HCEC 1CT (cell line): Measurements from ENCODE around the gene AMMECR1.
"Not testable (repeated sequence)": the region's sequence is repeated elsewhere in the genome, so short reads cannot be mapped to it uniquely, and the experiment has no call there.

Experiments
- DNase-seq: peaks from one replicate; pipeline ENCODE4 v3.0.0-alpha.2; 2017

The AMMECR1 gene

DNA sequence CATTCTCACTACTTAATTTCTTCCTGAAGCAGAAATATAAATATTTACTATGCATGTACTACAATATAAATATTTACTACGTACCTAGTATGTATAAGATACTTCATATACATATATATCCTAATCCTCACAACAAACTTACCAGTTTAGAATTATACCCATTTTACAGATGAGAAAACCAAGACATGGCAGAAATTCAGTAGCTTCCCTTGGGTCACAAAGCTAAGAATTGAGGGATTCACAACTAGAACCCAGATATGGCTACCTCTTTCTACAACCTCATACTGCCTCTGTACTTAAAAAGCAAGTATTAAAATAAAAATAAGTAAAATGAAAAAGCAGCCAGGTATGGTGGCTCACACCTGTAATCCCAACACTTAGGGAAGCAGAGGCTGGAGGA is 65.9 kb downstream of the AMMECR1 start:
- no peak for DNase-seq

DNA sequence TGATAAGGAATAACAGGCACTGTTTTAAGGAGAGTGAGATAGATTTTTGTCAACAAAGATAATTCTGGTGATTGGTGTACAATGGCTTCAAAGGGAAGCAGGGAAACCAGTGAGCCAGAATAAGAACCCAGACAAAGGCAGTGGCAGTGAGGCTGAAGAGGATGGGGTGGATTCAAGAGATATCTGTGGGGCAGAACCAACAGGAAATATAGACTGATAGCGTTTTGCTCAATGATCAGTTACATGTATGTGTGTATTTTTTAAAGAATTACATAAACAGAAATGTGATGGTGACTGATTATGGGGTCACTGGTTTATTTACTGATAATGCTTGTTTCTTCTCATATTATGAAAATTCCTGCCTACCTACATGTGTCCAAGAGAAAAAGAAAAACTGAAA is 66.4 kb downstream of the AMMECR1 start:
- DNase-seq: no peak

DNA sequence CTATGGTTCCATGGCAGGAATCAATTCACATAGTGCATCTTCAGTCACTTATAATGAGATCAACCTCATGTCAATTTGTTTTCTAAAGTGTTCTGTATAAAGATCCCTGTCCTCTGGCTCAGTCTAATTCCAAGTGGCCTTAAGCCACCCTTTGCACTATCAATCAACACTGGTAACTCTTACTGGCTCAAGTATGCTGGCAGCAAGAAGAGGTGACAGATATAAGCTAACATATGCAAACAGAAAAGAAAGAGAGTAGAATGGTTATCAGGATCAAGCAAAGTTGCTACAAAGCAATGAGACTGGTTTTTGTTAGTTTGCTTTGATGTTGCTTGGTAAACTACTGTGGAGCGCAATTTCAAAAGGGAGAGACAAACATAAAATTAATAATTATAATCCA is 67.0 kb downstream of the AMMECR1 start:
- no peak for DNase-seq

DNA sequence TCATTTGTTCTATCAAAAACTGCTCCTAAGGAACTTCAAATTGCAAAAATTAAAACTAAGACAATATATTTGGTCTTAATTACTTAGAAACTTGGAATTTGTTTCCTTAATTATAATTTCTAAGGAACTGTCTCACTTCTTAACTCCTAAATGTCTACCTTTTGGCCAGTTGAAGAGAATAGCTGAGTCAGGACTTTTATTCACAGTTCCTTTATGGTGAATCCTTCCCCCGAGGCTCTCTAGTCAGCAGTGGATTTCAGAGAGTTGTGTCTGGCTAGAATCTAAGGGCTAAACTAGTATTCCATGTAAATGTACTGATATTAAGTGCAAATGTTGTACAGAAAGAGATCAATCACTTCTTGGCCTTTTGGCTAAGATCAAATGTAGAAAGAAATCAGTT is 69.3 kb downstream of the AMMECR1 start:
- no peak for DNase-seq

DNA sequence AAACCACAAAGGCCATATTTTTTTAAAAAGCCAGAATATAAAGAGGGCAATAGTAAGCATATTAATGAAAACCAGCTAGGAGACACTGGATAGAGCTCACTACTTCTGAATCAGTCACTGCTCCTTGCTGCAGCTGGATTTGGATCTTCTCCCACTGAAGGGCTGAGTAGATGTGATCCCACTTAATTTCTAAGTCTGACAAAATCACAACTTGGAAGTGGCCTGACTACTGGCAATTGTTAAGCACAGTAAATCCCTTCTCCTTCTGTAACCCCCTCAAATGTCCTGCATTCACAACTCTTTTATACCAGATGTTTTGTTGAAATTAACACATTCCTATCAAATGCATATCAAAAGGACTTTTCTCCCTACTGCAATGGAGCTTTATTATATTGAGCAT is 72.9 kb downstream of the AMMECR1 start:
- no peak for DNase-seq

DNA sequence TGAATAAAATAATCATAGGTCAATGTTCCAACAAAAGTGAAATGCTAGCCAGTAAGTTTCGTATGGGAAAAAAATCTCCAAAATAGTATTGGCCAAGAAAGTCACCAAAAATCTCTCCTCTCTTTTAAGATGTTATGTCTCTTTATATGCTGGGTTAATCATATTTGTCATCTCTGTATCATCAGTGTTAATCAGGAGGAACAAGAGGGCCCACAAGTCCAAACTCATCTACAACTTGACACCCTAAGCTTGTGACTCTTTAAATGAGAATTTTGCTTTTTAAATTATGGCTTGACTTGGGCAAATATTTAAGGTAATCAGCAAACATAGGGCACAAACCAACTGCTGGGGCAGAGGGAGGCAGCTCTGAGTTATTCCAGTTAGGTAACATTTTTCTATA is 75.5 kb downstream of the AMMECR1 start:
- DNase-seq: no peak

DNA sequence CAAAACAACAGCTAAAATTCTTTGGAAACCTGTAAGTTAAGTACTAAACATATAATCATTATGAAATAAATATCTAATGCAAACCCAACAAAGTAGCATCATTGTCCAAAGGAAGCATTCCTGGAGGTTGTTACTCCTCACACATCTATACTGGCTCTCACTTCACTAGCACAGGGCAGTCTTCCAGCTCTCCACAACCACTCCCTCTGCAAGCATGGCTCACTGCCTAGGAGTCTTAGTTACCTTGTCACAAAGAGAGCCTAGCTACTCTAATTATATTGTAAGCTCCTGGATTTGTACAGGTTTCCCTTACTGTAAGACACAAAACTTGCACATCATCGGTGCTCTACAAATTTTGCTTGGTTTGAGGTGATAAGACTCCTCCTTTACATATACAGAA is 76.1 kb downstream of the AMMECR1 start:
- DNase-seq: no peak

DNA sequence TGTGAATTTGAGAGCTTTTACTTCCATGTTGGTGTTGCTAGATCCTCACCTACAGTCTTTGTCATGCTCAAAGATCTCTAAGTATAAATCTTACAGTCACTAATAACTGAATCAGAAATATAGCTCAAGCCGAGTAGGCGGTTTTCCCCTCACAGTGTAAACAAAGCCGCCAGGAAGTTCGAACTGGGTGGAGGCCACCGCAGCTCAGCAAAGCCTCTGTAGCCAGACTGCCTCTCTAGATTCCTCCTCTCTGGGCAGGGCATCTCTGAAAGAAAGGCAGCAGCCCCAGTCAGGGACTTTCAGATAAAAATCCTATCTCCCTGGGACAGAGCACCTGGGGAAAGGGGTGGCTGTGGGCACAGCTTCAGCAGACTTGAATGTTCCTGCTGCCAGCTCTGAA is 79.6 kb downstream of the AMMECR1 start:
- not testable (repeated sequence) for DNase-seq

DNA sequence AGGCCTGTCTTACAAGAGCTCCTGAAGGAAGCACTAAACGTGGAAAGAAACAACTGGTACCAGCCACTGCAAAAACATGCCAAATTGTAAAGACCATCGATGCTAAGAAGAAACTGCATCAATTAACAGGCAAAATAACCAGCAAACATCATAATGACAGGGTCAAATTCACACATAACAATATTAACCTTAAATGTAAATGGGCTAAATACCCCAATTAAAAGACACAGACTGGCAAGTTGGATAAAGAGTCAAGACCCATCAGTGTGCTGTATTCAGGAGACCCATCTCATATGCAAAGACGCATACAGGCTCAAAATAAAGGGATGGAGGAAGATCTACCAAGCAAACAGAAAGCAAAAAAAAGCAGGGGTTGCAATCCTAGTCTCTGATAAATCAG is 86.4 kb downstream of the AMMECR1 start:
- not testable (repeated sequence) for DNase-seq

DNA sequence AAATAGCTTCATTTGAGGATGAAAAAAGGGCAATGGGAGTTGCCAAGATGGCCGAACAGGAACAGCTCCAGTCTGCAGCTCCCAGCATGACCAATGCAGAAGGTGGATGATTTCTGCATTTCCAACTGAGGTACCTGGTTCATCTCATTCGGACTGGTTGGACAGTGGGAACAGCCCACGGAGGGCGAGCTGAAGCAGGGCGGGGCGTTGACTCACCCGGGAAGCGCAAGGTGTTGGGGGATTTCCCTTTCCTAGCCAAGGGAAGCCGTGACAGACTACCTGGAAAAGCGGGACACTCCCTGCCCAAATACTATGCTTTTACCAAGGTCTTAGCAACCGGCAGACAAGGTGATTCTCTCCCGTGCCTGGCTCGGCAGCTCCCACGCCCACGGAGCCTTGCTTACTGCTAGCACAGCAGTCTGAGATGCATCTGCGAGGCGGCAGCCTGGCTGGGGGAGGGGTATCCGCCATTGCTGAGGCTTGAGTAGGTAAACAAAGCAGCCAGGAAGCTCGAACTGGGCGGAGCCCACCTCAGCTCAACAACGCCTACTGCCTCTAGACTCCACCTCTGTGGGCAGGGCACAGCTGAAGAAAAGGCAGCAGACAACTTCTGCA is 88.3 kb downstream of the AMMECR1 start:
- not testable (repeated sequence) for DNase-seq

DNA sequence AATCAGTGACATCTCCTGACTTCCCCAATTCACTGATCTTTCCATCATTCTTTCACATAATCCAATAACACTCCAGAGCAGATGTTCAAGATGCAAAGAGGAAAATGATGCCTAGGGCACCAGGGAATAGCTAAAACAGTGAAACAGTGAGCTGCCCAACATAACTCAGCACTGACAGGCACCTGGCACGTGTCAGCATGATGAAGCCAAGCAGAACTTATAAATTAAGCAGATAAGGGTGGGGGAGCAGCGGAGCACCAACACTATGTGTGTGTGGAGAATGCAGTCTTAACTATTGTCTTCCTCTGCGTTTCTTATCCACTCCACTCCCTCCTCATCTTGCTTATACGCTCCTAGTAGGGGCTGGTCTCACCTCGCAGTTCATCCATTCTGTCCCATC is 89.4 kb downstream of the AMMECR1 start:
- DNase-seq: no peak

DNA sequence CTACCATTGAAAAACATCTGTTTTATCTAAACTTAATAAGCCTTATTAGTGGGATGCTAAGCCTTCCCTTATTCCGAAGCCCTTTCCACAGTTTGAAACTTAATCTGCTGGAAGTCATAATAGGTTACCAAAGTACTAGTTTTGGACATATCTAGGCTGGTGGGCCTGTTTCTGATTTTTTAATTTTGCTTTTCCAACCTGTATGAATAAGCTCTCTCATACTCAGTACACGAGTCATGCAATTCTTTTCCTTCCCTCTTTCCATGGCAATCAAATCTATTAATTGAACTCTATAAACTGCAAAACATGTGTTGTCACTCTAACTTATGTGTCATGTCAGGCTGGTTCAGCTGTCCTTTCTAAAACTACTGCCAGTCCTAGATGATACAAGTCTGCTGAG is 91.0 kb downstream of the AMMECR1 start:
- DNase-seq: peak; percentile 42

DNA sequence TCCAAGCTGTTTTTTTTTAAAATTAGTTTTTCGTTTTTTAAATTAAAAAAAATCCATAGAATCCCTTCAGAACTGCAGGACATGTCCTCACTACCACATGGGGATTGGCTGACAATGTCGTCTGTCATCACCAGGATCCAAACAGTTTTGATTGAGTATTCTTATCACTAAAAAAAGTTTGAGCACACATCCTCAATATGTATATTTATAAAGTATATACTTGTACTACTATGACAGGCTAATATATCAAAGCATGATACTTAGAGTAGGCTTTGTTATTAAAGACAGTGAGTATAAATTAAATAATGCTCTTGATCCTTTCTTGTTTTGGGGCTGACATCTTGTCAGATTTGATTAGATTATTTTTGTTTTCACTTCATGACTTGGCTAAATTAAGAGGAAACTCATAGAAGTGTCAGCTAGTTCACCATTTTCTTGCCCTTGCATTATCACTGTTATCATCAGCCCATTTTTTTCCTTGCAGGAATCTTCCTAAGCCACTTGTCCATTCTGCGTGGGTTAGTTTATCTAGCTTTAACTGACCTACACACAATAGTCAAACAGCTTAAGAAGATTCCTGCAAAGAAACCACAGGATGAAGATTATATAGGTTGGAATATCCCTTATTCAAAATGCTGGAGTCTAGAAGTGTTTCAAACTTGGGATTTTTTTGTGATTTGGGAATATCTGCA is 92.8 kb downstream of the AMMECR1 start:
- DNase-seq: no peak

DNA sequence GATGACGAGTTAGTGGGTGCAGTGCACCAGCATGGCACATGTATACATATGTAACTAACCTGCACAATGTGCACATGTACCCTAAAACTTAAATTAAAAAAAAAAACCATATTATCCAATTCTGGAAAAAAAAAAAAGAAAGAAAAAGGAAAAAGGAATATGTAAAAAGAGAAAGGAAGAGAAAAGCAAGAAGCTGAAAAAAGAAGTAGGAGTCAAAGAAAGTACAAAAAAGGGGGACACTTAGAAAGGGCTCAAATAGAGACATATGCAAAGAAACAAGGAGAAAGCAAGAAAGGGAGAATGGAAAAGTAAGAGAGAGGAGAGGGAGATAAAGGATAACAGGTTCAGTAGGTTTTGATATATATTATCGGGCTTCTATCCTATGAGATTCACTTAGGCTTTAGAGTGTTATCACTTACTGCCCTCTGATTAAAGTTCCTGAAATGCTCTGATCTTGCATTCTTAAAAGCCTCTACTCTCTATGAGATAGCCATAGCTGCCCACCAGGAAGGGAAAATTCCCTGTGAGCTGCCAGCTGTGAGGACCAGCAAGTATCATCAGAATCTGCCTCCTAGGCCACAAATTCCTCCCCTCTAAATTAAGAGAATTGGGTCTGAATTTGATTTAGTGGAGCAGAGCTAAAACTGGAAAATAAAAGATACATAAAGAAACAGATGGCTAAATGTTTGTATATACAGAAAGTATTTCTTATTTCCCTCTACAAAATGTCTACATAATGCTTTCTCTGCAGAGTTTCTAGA is 95.2 kb downstream of the AMMECR1 start:
- no peak for DNase-seq

DNA sequence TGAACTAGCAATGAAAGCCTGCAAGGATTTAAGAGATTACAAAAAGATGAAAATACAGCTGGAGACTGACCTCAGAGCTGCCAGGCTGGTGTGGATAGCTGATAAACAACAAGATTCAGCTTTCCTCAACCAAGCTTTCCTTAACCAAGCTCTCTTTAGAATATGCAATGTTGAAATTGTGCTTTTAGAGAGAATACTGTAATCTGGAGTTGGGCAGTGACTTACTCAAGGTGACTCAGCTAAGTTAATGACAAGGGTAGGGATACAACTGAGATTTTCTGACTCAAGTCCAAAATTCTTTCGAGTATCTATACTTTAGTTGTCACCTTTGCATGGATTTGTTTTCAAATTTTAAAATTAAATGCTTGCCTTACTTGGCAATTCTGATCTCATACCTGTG is 98.0 kb downstream of the AMMECR1 start:
- peak; percentile 64 for DNase-seq

DNA sequence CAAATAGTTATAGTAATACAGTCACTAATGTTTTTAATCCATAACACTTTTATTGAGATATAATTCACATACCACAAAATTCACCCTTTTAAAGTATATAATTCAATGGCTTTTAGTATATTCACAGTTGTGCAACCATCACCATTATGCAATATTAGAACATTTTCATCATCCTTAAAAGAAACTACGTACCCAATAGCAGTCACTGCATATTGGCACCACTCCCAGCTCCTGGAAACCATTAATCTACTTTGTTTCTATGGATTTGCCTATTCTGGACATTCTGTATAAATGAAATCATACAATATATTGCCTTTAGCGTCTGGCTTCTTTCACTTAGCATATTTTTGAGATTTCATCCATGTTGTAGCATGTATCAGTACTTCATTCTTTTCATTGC is 99.3 kb downstream of the AMMECR1 start:
- peak; percentile 67 for DNase-seq

DNA sequence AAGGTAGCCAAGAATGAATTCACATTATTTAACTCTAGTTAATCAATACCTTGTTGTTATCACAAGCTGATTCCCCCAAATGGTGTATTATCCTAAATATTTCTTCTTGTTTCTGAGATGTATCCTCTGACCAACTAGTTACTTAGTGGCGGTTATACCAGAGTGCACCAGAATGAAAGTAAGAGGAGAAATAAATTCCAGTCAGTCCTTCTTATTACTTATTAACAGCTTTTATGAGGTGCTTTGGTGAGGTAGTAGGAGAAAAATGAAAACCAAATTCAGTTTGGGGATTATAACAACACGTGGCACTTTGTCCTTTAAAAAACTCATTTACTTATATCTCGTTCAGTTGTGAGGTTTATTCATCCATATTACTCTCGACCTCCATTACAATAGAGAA is 101.9 kb downstream of the AMMECR1 start:
- DNase-seq: no peak

DNA sequence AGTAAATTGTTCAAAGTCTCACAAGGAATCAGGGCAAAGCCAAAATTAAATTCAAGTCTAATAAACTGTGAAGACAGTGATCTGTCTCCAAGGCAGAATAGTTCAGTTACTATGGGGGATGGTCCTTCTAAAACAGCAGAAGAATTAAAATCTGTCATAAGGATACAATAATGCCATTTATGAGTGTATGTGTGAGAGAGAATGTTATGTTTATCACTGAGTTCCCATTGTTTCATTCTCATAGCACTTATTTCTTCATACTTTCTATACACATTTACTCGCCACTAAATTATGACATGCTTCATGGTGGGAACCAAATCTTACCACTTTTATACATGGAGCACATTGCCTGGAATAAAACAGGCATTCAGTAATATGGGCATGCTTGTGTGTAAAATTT is 102.5 kb downstream of the AMMECR1 start:
- no peak for DNase-seq

DNA sequence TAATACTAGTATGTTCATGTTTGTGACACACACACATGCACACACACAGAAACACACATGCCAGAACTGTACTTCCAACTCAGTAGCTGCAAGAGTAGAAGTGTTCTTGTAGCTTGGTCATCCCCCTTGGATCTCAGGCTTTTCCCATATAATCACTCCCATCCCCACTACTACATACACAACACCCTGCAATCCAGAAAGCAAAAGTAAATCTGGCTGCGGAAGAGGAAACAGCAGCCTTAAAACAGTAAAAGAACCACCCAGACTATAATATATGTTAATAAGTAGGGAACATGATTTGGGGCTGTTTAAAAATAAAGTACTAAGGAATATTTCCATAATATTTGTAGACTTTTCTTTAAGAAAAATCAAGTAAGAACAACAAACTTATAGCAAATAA is 103.2 kb downstream of the AMMECR1 start:
- DNase-seq: no peak

DNA sequence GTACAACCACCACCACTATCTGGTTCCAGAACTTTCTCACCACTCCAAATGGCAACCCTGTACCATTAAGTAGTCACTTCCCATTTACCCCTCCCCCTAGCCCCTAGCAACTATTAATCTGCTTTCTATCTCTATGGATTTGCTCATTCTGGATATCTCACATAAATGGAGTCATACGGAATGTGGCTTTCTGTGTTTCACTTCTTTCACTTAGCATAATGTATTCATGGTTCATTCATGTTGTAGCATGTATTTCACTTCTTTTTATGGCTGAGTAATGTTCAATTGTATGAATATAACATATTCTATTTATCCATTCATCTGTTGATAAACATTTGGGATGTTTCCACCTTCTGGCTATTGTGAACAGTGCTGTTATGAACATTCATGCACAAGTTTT is 104.7 kb downstream of the AMMECR1 start:
- no peak for DNase-seq

DNA sequence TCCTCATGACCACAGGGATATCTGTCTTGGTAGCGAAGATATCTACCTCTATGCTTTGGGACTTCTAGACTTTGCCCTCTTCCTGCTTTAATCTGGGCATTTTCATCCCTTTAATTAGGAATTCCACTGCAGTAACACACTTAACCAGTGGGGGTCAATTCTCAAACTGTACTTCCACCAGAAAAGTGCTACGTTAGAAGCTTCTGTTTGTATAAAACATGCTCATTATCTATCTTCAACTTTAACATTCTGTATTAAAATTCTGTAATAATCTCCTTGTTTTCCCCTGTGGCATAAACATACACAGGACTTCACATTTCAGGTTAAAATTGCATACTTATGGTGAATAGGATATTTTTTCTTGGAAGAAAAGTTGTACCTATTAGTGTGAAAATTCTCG is 105.6 kb downstream of the AMMECR1 start:
- DNase-seq: no peak

DNA sequence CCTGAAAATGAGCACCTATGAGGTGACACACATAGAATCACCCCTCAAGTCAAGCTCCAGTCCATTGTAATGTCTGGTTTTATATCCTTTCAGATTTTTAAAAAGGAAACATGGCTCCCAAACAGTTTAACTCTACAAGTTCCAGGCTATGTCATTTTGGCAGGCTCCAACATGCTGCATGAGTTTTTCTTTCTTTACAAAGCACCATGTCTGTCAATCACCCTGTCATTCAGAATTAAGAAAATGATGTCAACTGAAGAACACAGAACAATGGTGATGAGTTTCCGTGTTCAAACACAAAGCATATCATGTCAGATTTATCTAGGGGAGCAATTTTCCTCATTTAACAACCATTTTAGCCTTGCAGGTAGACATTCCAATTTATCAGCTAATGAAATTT is 106.5 kb downstream of the AMMECR1 start:
- DNase-seq: no peak

DNA sequence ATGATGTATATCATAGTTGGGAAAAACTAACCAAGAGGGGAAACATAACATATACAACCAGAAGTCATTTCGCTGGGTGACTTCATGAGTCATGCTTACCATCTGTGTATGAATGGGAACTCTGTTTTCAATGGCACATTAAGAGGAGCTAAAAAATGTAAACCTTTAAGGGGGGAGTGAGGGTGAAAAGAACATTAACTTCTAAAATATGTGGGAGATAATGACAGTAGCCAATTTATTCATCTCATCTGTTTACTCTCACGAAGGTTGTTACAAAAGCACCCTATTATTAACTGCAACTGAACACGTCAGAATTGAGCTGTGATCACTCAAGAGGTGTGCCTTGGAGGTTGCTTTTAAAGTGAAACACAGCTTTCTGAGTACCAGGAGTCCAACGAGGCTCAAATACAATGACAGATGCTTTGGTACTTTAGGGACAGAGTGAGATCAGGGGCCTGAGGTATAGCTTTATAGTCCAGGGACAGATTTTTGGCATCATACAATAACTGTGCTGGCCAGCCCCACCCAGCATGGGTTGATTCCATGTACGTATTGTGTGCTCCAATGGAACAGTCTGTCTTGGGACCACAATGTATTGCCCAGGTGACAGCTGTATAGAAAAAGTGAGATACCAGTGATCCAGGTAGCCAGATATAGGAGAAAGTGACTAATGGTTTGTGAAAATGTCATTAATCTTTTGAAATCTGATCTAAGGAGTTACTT is 107.3 kb downstream of the AMMECR1 start:
- DNase-seq: peak; percentile 89

DNA sequence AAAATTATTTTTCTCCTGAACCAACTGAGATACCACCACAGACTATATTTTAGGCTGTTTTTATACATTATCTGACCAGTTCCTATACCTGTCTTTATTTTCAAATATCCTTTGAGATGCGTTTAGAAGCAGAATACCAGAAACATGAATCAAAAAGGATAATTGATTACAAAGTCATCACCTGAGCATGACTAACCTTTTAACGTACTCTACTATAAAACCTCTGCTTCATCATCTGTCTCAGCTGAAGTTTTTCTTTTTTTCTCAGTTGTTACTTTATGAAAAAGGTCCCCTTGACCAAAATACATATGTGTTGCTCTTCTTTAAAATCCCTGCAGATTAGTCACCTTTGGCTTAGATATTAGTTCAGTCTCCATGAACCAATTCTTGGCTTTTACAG is 109.8 kb downstream of the AMMECR1 start:
- no peak for DNase-seq
